Measurements from ENCODE around the gene NRP1.
"Not testable (repeated sequence)": the region's sequence is repeated elsewhere in the genome, so short reads cannot be mapped to it uniquely, and the experiment has no call there.

The NRP1 gene

GRCh38 chr10:33155720-33156638 is 178.5 kb downstream of the NRP1 start:
- in situ Hi-C loops (cut with MboI; ENCODE audit: low sequenced_read_pairs): no loop called here

GRCh38 chr10:33154590-33154989 is 179.9 kb downstream of the NRP1 start:
- in situ Hi-C loops (cut with MboI; ENCODE audit: low sequenced_read_pairs): no loop called here

GRCh38 chr10:33153968-33154327 is 180.5 kb downstream of the NRP1 start:
- in situ Hi-C loops (cut with MboI; ENCODE audit: low sequenced_read_pairs): no loop called here

- in situ Hi-C loops (cut with MboI; ENCODE audit: low sequenced_read_pairs): no loop called here
Observed at GRCh38 chr10:33153251-33153967, 181.1 kb downstream of the NRP1 start.

- in situ Hi-C loops (cut with MboI; ENCODE audit: low sequenced_read_pairs): no loop called here
Observed at GRCh38 chr10:33152750-33153149, 181.7 kb downstream of the NRP1 start.

- in situ Hi-C loops (cut with MboI; ENCODE audit: low sequenced_read_pairs): no loop called here
Observed at GRCh38 chr10:33152146-33152545, 182.3 kb downstream of the NRP1 start.

GRCh38 chr10:33151344-33151864 is 183.1 kb downstream of the NRP1 start:
- in situ Hi-C loops (cut with MboI; ENCODE audit: low sequenced_read_pairs): no loop called here

- in situ Hi-C loops (cut with MboI; ENCODE audit: low sequenced_read_pairs): no loop called here
Observed at GRCh38 chr10:33150889-33151288, 183.6 kb downstream of the NRP1 start.

- in situ Hi-C loops (cut with MboI; ENCODE audit: low sequenced_read_pairs): no loop called here
Observed at GRCh38 chr10:33150146-33150545, 184.3 kb downstream of the NRP1 start.

- in situ Hi-C loops (cut with MboI; ENCODE audit: low sequenced_read_pairs): no loop called here
Observed at GRCh38 chr10:33147013-33147310, 187.5 kb downstream of the NRP1 start.

- in situ Hi-C loops (cut with MboI; ENCODE audit: low sequenced_read_pairs): no loop called here
Observed at GRCh38 chr10:33146189-33147012, 188.1 kb downstream of the NRP1 start.

- in situ Hi-C loops (cut with MboI; ENCODE audit: low sequenced_read_pairs): no loop called here
Observed at GRCh38 chr10:33145451-33146188, 188.8 kb downstream of the NRP1 start.

GRCh38 chr10:33143160-33143728 is 191.2 kb downstream of the NRP1 start:
- in situ Hi-C loops (cut with MboI; ENCODE audit: low sequenced_read_pairs): no loop called here

- in situ Hi-C loops (cut with MboI; ENCODE audit: low sequenced_read_pairs): no loop called here
Observed at GRCh38 chr10:33142295-33142694, 192.2 kb downstream of the NRP1 start.

GRCh38 chr10:33141251-33141650 is 193.2 kb downstream of the NRP1 start:
- in situ Hi-C loops (cut with MboI; ENCODE audit: low sequenced_read_pairs): no loop called here

GRCh38 chr10:33139181-33139646 is 195.3 kb downstream of the NRP1 start:
- in situ Hi-C loops (cut with MboI; ENCODE audit: low sequenced_read_pairs): no loop called here

GRCh38 chr10:33138686-33139085 is 195.8 kb downstream of the NRP1 start:
- in situ Hi-C loops (cut with MboI; ENCODE audit: low sequenced_read_pairs): not testable (repeated sequence)

- in situ Hi-C loops (cut with MboI; ENCODE audit: low sequenced_read_pairs): no loop called here
Observed at GRCh38 chr10:33137356-33138005, 197.0 kb downstream of the NRP1 start.

- in situ Hi-C loops (cut with MboI; ENCODE audit: low sequenced_read_pairs): no loop called here
Observed at GRCh38 chr10:33136781-33137180, 197.7 kb downstream of the NRP1 start.

GRCh38 chr10:33136271-33136670 is 198.2 kb downstream of the NRP1 start:
- in situ Hi-C loops (cut with MboI; ENCODE audit: low sequenced_read_pairs): no loop called here
